KMS-11 (cell line): ENCODE data around the gene AATK.

ENCODE experiments used
- H2AFZ ChIP-seq: fragments of 200-600 bp; sonication (generic); 2 replicates; pipeline ENCODE4 v1.6.1; 2016; ENCODE audit warnings: antibody characterized with exemption, mixed run types, low read depth
- H3K27ac ChIP-seq: fragments of 200-600 bp; sonication (generic); 2 replicates; pipeline ENCODE4 v1.6.1; 2016; ENCODE audit warnings: mild to moderate bottlenecking, mixed run types
- H3K27me3 ChIP-seq: fragments of 200-600 bp; sonication (generic); 2 replicates; pipeline ENCODE4 v1.6.1; 2017; ENCODE audit warnings: mild to moderate bottlenecking, low read depth, mixed run types, moderate library complexity; ENCODE audit not compliant: insufficient read depth
- H3K36me3 ChIP-seq: fragments of 200-600 bp; sonication (generic); 2 replicates; pipeline ENCODE4 v1.6.1; 2017; ENCODE audit warnings: mild to moderate bottlenecking, mixed run types; ENCODE audit not compliant: insufficient read depth
- H3K4me1 ChIP-seq: fragments of 200-600 bp; sonication (generic); 2 replicates; pipeline ENCODE4 v1.6.1; 2016; ENCODE audit warnings: mild to moderate bottlenecking, low read depth, mixed run types; ENCODE audit not compliant: poor library complexity, severe bottlenecking
- H3K4me2 ChIP-seq: fragments of 200-600 bp; sonication (generic); 2 replicates; pipeline ENCODE4 v1.7.0; 2016; ENCODE audit warnings: mild to moderate bottlenecking, mixed run types
- H3K4me3 ChIP-seq: fragments of 200-600 bp; sonication (generic); IDR thresholded peaks from 2 replicates; pipeline ENCODE4 v1.6.1; 2017; ENCODE audit warnings: low read depth, low read length, mixed read lengths; ENCODE audit not compliant: insufficient read depth
- H3K79me2 ChIP-seq: fragments of 200-600 bp; sonication (generic); 2 replicates; pipeline ENCODE4 v1.6.1; 2016; ENCODE audit warnings: low read depth, mixed run types; ENCODE audit not compliant: insufficient read depth
- H3K9ac ChIP-seq: fragments of 200-600 bp; sonication (generic); 2 replicates; pipeline ENCODE4 v1.6.1; 2016; ENCODE audit warnings: mild to moderate bottlenecking, mixed run types
- H4K20me1 ChIP-seq: fragments of 200-600 bp; sonication (generic); 2 replicates; pipeline ENCODE4 v1.6.1; 2016; ENCODE audit warnings: mild to moderate bottlenecking, mixed run types; ENCODE audit not compliant: insufficient read depth
- TF ChIP-seq, protein P1 (sequence below): fragments of 200-600 bp; sonication (generic); conservative IDR thresholded peaks from 2 replicates; pipeline ENCODE4 v1.6.1; 2017; ENCODE audit warnings: low read depth, mild to moderate bottlenecking, antibody characterized with exemption, low read length, moderate library complexity, mixed read lengths

The AATK gene

DNA sequence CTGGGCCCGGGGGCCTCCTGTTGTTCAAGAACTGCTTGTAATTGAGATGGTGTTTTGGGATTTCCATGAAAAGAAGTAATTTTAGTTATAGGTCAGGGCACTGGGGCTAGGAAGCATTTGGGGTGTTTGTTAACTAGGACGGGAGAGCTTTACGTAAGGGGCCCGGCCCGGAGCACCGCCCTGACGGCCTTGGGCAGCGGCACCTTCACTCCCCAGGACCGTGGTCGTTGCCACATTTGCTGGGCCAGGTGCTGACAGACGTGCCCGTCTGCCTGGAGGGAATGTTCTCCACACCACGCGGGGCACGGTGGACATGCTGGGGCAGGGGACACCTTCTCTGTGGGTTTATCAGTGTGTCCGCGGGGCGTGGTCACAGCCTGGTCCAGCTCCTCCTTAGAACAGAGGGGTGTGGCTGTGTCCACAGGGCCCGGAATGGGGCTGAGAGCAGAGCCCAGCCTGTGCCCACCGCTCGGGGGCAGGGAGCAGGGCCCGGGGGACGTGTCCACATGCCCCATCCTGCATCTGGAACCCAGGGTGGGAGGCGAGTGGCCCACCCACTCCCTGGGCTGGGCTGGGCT is 73.4 kb downstream of the AATK start:
- Histone ChIP-seq H3K4me1 (peaks cover 52% of the 10 kb centered on the region), H3K27me3 (peaks cover 93% of the 10 kb centered on the region), H3K4me3 (no peak overlapping the region), H2AFZ (no peak overlapping the region), H3K27ac (no peak overlapping the region), H4K20me1 (no peaks in the 10 kb centered on the region), H3K36me3 (no peaks in the 10 kb centered on the region), H3K4me2 (no peak overlapping the region), H3K9ac (no peak overlapping the region), H3K79me2 (no peaks in the 10 kb centered on the region)
- TF ChIP-seq, protein P1, sequence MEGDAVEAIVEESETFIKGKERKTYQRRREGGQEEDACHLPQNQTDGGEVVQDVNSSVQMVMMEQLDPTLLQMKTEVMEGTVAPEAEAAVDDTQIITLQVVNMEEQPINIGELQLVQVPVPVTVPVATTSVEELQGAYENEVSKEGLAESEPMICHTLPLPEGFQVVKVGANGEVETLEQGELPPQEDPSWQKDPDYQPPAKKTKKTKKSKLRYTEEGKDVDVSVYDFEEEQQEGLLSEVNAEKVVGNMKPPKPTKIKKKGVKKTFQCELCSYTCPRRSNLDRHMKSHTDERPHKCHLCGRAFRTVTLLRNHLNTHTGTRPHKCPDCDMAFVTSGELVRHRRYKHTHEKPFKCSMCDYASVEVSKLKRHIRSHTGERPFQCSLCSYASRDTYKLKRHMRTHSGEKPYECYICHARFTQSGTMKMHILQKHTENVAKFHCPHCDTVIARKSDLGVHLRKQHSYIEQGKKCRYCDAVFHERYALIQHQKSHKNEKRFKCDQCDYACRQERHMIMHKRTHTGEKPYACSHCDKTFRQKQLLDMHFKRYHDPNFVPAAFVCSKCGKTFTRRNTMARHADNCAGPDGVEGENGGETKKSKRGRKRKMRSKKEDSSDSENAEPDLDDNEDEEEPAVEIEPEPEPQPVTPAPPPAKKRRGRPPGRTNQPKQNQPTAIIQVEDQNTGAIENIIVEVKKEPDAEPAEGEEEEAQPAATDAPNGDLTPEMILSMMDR, result no peak

DNA sequence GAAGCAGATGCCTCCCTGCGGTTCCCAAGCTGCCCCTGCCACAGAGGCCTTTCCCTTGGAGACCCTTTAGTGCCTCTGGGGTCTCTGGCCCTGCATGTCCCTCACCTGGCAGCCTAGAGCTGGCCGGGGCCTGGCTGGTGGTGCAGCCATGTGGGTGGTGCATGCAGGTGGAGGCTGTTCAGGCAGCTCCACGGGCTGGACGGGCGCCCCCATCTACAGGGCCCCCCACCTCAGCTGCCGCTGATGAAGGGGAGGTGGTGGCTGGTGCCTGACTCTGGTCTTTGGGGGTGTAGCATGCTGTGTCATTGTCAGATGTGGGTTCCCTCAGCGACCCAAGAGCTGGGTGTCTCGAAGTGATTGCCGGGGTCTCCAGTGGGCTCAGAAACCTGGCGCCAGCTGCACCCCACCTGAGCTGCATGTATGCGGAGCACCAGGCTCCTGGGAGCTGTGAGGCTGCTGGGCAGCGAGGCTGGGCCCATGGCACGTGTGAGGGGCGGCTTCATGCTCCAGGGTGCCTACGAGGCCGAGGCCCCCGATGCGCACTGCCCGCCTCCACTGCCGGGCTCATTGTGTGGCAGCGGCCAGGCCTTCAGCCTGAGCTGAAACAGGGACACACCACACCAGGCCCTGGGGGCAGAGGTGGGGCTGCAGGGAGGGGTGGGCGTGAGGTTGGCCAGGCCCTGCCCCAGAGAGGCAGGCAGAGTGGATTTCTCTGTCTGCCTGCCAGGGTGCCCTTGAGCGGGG is 74.1 kb downstream of the AATK start:
- H3K27ac ChIP-seq, result no peak overlapping the region
- peaks cover 52% of the 10 kb centered on the region for H3K4me1 ChIP-seq
- H3K79me2 ChIP-seq, result no peaks in the 10 kb centered on the region
- no peak overlapping the region for H3K4me2 ChIP-seq
- H3K4me3 ChIP-seq, result no peak overlapping the region
- no peaks in the 10 kb centered on the region for H3K36me3 ChIP-seq
- TF ChIP-seq, protein P1, result no peak
- no peak overlapping the region for H3K9ac ChIP-seq
- no peak overlapping the region for H2AFZ ChIP-seq
- peaks cover 93% of the 10 kb centered on the region for H3K27me3 ChIP-seq
- no peaks in the 10 kb centered on the region for H4K20me1 ChIP-seq

DNA sequence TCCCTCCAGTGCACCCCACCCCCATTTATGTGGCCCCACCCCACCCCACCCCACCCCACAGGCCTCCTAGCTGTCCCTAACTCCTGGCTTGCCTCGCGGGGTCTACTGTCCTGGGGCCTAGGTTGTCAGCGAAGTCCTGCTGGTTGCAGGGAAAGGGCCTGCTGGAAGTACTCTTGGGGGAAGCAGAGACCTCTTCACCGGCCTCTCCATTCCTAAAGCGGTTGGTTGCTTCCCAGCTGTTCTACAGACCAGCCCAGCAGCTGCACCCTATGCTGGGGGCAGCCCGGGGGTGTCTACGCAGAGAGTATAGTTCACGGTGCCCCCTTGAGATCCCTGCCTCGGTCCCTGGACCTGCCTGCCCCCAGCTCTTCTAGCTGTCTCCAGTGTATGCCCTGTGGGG is 74.9 kb downstream of the AATK start:
- no peak overlapping the region for H3K4me2 ChIP-seq
- H4K20me1 ChIP-seq, result no peaks in the 10 kb centered on the region
- H3K4me3 ChIP-seq, result no peak overlapping the region
- H3K79me2 ChIP-seq, result no peaks in the 10 kb centered on the region
- no peak overlapping the region for H3K27ac ChIP-seq
- no peak overlapping the region for H2AFZ ChIP-seq
- H3K9ac ChIP-seq, result no peak overlapping the region
- peaks cover 52% of the 10 kb centered on the region for H3K4me1 ChIP-seq
- TF ChIP-seq, protein P1, result no peak
- H3K27me3 ChIP-seq, result peaks cover 93% of the 10 kb centered on the region
- H3K36me3 ChIP-seq, result no peaks in the 10 kb centered on the region

DNA sequence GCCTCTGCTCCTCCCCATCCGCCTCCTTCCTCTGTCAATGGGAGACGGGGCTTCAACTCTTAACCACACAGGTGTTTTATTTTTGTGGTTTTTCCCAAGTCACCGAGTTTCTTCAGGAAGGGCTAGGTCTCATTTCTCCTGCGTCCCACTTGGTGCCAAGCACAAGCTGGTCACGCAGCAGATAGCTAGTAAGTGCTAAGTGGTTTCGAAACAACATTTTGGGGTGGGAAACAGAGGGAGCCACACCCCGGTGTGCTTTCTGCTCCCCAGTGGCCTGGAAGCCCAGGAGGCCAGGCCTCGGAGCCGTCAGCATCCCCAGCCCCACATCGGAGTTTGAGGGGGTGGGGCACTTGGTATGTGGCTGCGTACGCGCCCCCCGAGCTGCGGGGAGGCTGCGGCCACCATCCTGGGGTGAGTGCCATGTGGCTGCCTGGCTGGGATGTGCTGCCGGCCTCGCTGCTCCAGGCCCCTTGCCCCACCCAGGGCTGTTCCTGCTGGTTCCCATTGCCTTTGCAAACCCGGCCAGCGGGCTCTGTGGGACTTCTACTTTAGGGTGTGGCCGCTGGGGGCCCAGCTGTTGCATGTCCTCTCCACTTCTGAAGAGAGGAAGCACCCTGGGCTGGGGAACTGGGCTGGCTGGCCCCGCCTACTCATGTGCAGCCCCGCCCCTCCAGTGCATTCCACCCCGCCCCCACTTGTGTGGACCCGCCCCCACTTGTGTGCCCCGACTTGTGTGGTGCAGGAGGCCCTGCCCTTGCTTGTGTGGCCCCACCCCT is 75.5 kb downstream of the AATK start:
- no peak overlapping the region for H3K4me2 ChIP-seq
- H3K27me3 ChIP-seq, result peaks cover 92% of the 10 kb centered on the region
- no peaks in the 10 kb centered on the region for H4K20me1 ChIP-seq
- peaks cover 46% of the 10 kb centered on the region for H3K4me1 ChIP-seq
- H3K79me2 ChIP-seq, result no peaks in the 10 kb centered on the region
- TF ChIP-seq, protein P1, result no peak
- no peak overlapping the region for H2AFZ ChIP-seq
- no peak overlapping the region for H3K4me3 ChIP-seq
- no peaks in the 10 kb centered on the region for H3K36me3 ChIP-seq
- no peak overlapping the region for H3K9ac ChIP-seq
- no peak overlapping the region for H3K27ac ChIP-seq
